ENCODE measurements around the gene DPPA2.
"Not testable (repeated sequence)": the region's sequence is repeated elsewhere in the genome, so short reads cannot be mapped to it uniquely, and the experiment has no call there.

DPPA2 gene

GRCh38 chr3:109316162-109316730 lies at the start of gene DPPA2:
TSS of gene DPPA2 (minus strand) at chr3:109316517. CDS start at chr3:109314542, 1,975 bp downstream.
- DNase-seq: no peak

- no peak for DNase-seq
These were observed 47.8 kb upstream of the DPPA2 start for GRCh38 chr3:109364088-109364487.

GRCh38 chr3:109363634-109364033 lies 47.3 kb upstream of the DPPA2 start:
- no peak for DNase-seq

DNA sequence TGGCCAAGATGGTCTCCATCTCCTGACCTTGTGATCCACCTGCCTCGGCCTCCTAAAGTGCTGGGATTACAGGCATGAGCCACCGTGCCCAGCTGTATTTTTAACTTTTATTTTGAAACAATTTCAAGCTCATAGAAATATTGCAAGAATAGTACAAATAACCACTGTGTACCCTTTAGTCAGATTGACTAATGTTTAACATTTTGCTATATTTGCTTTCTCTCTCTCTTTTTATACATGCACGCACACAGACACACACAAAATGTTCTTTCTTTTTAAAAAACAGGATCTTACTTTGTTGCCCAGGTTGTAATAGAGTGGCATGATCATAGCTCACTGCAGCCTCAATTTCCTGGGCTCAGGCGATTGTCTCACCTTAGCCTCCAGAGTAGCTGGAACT lies 46.5 kb upstream of the DPPA2 start:
- no peak for DNase-seq

- DNase-seq: not testable (repeated sequence)
These were observed 42.5 kb upstream of the DPPA2 start for GRCh38 chr3:109358809-109359208.

- no peak for DNase-seq
These were observed 40.3 kb upstream of the DPPA2 start for GRCh38 chr3:109356442-109357155.

- DNase-seq: no peak
These were observed 39.5 kb upstream of the DPPA2 start for GRCh38 chr3:109355625-109356441.

DNA sequence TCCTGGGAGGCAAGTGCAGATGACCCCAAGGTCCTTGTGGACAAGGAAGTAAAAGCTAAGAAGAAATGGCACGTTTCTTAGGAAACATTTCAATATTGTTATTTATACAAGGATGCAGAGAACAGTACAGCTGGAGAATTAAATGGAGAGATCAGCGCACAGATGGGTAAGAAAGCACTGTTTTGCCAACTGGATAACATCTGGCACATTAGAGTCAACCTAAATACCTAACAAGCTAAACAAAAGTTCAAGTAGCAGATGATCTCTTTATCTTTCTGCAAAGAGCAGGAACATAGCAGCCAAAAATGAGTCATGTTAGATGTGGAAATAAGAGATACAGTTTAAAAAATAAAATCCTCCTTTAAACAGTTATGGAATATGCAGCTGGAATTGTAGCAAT lies 36.7 kb upstream of the DPPA2 start:
- DNase-seq: no peak

DNA sequence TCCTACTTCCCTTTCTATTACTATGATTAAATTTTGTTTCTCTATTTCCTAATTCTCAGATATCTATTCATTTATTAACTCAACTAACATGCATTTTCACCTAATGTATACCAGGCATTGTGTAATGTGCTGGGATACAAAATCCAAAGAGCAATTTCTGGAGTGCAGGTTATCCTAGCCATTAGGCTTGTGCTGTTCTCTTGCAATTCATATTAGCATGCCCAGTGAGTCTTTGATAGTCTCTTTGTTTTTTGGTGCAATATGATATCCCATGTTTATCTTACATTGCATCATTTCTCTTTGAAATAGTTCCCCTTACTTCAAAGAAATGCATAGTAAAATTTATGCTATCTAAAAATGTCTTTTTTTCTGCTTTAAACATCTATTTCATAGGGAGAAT lies 34.9 kb upstream of the DPPA2 start:
- DNase-seq: no peak

- DNase-seq: no peak
These were observed 30.5 kb upstream of the DPPA2 start for GRCh38 chr3:109346770-109347295.

GRCh38 chr3:109346099-109346498 lies 29.8 kb upstream of the DPPA2 start:
- DNase-seq: no peak

DNA sequence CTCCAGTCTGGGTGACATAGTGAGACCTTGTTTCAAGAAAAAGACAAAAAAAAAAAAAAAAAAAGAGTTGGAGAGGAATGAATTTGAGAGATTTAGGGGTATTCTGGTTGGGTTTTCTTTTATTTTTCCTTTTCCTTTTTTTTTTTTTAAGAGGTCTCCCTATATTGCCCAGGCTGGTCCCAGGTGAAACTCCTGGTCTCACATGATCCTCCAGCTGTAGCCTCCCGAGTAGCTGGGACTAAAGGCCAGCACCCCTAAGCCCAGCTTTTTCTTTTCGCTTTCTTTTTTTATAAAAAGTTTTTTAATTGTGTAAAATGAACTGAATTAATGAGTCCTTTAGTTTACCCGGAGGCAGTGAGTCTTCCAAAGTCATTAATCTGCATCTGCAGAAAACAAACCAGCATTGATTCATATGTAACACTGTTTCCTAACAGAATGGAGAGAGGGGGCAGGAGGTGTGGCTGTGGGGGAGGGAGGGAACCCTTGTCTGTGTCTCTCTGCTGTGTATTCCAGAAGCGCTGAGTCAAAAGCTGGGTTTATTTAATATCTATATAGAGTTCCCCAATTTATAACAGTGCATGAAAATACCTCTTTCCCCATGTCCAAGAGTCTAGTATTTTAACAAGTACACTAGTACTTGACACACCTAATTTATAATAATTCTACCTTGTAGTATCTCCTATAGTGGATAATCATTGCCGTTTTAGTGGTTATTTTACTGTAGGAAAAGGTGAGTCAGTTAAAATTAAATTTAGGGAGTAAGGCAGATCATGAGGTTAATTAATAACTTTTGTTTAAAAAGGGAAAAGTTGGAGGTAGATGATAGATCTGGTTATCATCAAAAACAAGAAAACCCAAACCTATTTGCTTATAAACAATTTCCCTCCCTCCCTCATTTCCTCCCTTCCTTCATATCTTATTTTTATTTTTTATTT lies 23.7 kb upstream of the DPPA2 start:
- DNase-seq: no peak

- no peak for DNase-seq
These were observed 22.9 kb upstream of the DPPA2 start for GRCh38 chr3:109339197-109339596.

GRCh38 chr3:109338322-109338721 lies 22.0 kb upstream of the DPPA2 start:
- DNase-seq: no peak

GRCh38 chr3:109337393-109337792 lies 21.1 kb upstream of the DPPA2 start, which contains the start of gene DPPA4:
TSS of gene DPPA4 (minus strand) at chr3:109337546. CDS start at chr3:109337517, 29 bp downstream.
- no peak for DNase-seq

DNA sequence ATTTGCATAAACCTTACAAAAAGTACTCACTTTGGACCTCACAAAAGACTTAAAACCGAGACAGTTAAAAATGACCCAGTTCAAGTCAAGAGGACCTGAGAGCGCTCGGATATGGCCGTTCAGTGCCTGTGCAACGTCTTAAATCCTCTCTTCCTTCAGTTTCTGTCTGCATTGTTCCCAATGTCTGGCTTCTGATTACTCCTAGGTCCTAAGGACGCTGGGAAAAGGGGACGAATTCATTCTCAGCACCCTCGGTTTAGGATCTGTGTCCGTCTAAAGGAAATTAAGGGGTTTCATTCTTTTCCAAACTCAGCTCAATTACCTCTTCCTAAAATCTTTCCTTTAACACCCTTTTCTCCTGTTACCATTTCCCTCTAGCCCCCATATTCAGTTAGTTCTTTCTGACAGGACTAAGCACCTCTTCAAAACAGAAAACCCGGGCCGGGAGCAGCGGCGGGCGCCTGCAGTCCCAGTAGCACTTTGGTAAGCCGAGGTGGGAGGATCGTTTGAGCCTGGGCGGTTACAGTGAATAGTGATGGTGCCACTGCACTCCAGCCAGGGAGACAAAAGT lies 20.1 kb upstream of the DPPA2 start:
- DNase-seq: peak in 1 of 2 donors; percentile 10

- DNase-seq: no peak
These were observed 18.3 kb upstream of the DPPA2 start for GRCh38 chr3:109334572-109334971.

GRCh38 chr3:109331692-109332091 lies 15.4 kb upstream of the DPPA2 start:
- DNase-seq: no peak

DNA sequence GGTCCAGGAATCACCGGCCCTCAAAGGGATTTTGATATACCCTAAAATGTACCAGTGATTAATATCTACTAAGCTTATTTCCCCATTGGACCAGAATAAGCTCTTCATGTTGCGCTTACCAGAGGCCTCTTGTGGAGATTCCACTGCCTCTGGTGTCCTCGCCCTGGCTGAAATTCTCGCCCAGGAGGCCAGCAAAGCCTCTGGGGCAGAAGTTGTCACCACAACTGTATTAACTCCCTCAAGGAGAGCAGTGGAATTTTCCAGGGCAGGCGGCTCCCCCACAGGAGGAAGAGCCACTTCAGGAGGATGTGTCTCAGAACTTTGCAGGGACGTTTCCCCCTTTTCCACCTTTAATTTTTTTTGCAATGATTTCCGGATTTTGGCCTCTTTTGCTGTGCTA lies 14.1 kb upstream of the DPPA2 start:
- no peak for DNase-seq

DNA sequence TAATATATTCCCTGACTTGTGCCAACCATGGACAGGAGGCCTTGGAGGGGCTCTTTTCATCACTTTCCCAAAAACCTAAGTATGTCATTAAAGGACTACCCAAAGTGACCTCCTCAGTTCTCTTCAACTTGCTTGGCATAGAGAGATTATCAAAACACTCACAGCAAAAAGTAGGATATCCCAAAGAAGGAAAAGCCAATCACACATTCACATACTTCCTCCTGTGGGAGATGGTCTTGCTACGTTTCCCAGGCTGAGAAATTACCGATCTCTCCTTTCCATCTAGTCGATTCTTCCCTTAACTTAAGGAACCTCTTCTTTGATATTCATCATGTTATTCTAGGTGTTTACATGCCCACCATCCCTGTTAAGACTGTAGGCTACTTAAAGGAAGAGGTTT lies 11.9 kb upstream of the DPPA2 start:
- no peak for DNase-seq

- DNase-seq: no peak
These were observed 9.3 kb upstream of the DPPA2 start for GRCh38 chr3:109325657-109326056.

GRCh38 chr3:109325109-109325508 lies 8.8 kb upstream of the DPPA2 start:
- no peak for DNase-seq

All from CD4-positive, alpha-beta T cell treated with Interleukin-1 beta for 1 hour (primary cell).